ENCODE measurements around the gene OR7G2. TPM values are rescaled to one million over a fixed set of nuclear protein-coding genes. Genes with fewer than 3 reads are reported as not detected.

Gene OR7G2
- polyA plus RNA-seq, 3 donors = not detected

GRCh38 chr19:9130965-9131364 is 23.7 kb upstream of the OR7G2 start:
- no peaks in the 10 kb centered on the region for H3K79me2 ChIP-seq (ENCODE audit: insufficient read depth, low read length)
- H2AFZ ChIP-seq (ENCODE audit: insufficient read depth, low read depth, low read length, poor library complexity, severe bottlenecking) = peak overlapping the region; percentile 41
- DNase-seq = peak in 2 of 3 donors; percentile 12 to 16
- H3K36me3 ChIP-seq (replicated peaks in 1 of 2; ENCODE audit: control insufficient read depth in 1 of 2, insufficient read depth in 2 of 2, low read length in 2 of 2) = no peaks in the 10 kb centered on the region
- no peak for TF ChIP-seq CTCF (IDR thresholded peaks at IDR 0.05)
- no peak overlapping the region for H3K27ac ChIP-seq (ENCODE audit: low read depth in 1 of 2, low read length in 2 of 2)
- WGBS (ENCODE audit: insufficient coverage) = no CpG with 5 or more reads among the region's 1 CpG
- H3K9me3 ChIP-seq (replicated peaks in 1 of 2; ENCODE audit: control insufficient read depth in 1 of 2, insufficient read depth in 1 of 2, low read length in 2 of 2) = no peaks in the 10 kb centered on the region
- Mint-ChIP-seq H3K4me1 (peaks cover 21% of the 10 kb centered on the region), H3K9me3 (peaks cover 0 to 3% (median 0%) of the 10 kb centered on the region in 7 donors), H3K4me3 (peak overlapping the region in 1 of 2 donors; percentile 35), H3K27ac (peak overlapping the region in 2 of 7 donors; percentile 57 to 65), H3K27me3 (ENCODE audit: low read depth in 3 of 3) (peaks cover 2 to 7% (median 4%) of the 10 kb centered on the region in 3 donors), H3K36me3 (no peaks in the 10 kb centered on the region)
- no peak overlapping the region for H3K9ac ChIP-seq (ENCODE audit: insufficient read depth, low read length, poor library complexity, severe bottlenecking)
- no peak overlapping the region for H3K4me2 ChIP-seq (replicated peaks; ENCODE audit: extremely low read depth, low read length, poor library complexity, severe bottlenecking)
- intact Hi-C loops (cut with micrococcal nuclease) = loop anchor here in 1 of 2 donors (10.0 kb wide), 2 partner anchors 454 to 664 kb away; partner anchors contain the start of gene ZNF121
- no peaks in the 10 kb centered on the region for H3K27me3 ChIP-seq (ENCODE audit: control insufficient read depth in 2 of 2, insufficient read depth in 2 of 2, low read length in 2 of 2)
- peaks cover 5 to 18% of the 10 kb centered on the region in 2 donors for H3K4me1 ChIP-seq (ENCODE audit: control insufficient read depth in 1 of 2, insufficient read depth in 2 of 2, low read length in 2 of 2)
- no peaks in the 10 kb centered on the region for H4K20me1 ChIP-seq (ENCODE audit: insufficient read depth, low read length)
- H3K4me3 ChIP-seq (replicated peaks in 1 of 3; ENCODE audit: low read depth in 2 of 3, low read length in 3 of 3) = no peak overlapping the region

DNA sequence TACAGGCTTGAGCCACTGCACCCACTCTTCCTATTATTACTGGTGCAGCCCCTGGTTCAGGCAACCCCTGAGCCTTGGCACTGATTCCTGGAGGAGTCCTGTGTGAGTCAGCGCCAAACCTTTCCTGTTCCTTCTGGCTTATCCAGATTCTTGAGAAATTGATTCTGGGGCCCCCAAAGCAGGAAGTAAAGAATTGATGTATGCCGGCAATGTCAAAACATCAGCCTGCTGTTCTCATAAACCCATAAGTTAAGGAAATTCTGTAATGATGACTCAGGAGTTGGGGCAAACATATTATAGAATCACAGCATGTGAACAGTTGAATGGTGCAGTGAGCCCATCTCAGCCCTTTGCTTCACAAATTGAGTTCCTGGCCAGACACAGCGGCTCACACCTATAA is 20.9 kb upstream of the OR7G2 start:
- Histone ChIP-seq H3K4me3 (replicated peaks in 1 of 3; ENCODE audit: low read depth in 2 of 3, low read length in 3 of 3) (no peak overlapping the region), H3K9me3 (replicated peaks in 1 of 2; ENCODE audit: control insufficient read depth in 1 of 2, insufficient read depth in 1 of 2, low read length in 2 of 2) (no peaks in the 10 kb centered on the region), H3K27ac (ENCODE audit: low read depth in 1 of 2, low read length in 2 of 2) (no peak overlapping the region), H3K79me2 (ENCODE audit: insufficient read depth, low read length) (no peaks in the 10 kb centered on the region), H3K9ac (ENCODE audit: insufficient read depth, low read length, poor library complexity, severe bottlenecking) (no peak overlapping the region), H3K27me3 (ENCODE audit: control insufficient read depth in 2 of 2, insufficient read depth in 2 of 2, low read length in 2 of 2) (no peaks in the 10 kb centered on the region), H3K36me3 (replicated peaks in 1 of 2; ENCODE audit: control insufficient read depth in 1 of 2, insufficient read depth in 2 of 2, low read length in 2 of 2) (no peaks in the 10 kb centered on the region), H3K4me1 (ENCODE audit: control insufficient read depth in 1 of 2, insufficient read depth in 2 of 2, low read length in 2 of 2) (peaks cover 0 to 11% of the 10 kb centered on the region in 2 donors), H3K4me2 (replicated peaks; ENCODE audit: extremely low read depth, low read length, poor library complexity, severe bottlenecking) (no peak overlapping the region), H2AFZ (ENCODE audit: insufficient read depth, low read depth, low read length, poor library complexity, severe bottlenecking) (no peak overlapping the region), H4K20me1 (ENCODE audit: insufficient read depth, low read length) (no peaks in the 10 kb centered on the region)
- H3K4me3 Mint-ChIP-seq = no peak overlapping the region
- peaks cover 15% of the 10 kb centered on the region for H3K4me1 Mint-ChIP-seq
- 0% methylated on average over 2 of the region's 3 CpGs for WGBS (ENCODE audit: insufficient coverage)
- DNase-seq = peak in 2 of 3 donors; percentile 4 to 42
- H3K9me3 Mint-ChIP-seq = peaks cover 0 to 3% (median 0%) of the 10 kb centered on the region in 7 donors
- no peak for TF ChIP-seq CTCF (IDR thresholded peaks at IDR 0.05)
- intact Hi-C loops (cut with micrococcal nuclease) = no loop called here
- no peak overlapping the region for H3K27ac Mint-ChIP-seq
- peaks cover 0 to 8% (median 7%) of the 10 kb centered on the region in 3 donors for H3K27me3 Mint-ChIP-seq (ENCODE audit: low read depth in 3 of 3)
- no peaks in the 10 kb centered on the region for H3K36me3 Mint-ChIP-seq

All from CD14-positive monocyte (primary cell).